ENCODE measurements around the gene CCDC13. TPM values are rescaled to one million over a fixed set of nuclear protein-coding genes. Genes with fewer than 3 reads are reported as not detected.

CCDC13 gene
- total RNA-seq, 1 donor, result 0.43 TPM

DNA sequence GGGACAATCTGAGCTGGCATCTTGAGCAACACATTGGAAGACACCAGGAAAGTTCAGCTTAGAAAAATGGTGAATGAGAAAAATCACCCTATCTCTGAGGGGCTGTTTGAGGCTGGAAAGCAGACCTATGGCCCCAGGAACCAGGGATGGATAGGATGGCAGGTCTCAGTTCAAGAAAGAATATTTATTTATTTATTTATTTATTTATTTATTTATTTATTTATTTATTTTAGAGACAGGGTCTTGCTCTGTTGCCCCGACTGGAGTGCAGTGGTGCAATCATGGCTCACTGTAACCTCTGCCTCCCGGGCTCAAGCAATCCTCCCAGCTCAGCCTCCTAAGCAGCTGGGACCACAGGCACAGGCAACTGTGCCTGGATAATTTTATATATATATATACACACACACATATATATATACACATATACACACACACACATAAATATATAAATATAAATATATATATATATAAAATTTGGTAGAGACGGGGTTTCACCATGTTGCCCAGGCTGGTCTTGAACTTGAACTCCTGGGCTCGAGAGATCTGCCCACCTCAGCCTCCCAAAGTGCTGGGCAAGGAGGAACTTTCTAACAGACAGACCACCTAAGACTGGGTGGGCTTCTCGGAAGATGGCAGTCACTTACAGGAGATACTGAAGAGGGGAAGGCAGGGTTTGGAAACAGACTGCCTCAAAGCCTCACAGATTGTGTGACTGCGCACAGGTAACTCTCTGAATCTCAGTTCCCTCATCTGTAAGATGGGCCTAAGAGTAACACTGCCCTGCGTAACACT lies 29.7 kb downstream of the CCDC13 start:
- no peak for DNase-seq (ENCODE audit: low read depth)

DNA sequence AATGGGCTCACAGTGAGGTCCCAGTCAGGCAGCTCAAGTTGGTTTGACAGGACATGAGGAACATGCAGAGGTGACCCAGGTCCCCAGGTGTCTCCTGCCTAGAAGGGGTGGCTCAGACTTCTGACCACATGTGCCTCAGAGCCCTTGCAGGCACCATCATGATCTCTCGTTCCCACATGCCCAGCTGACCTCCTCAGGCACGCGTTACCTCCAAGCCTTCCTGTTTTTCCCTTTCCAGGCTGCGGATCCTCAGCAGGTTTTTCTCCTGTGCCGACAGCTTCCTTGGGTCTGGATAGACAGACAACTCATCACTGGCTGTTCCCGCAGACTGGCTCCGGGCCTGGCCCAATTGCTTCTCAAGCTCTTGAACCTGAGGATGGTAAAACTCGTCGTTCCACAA lies 30.4 kb downstream of the CCDC13 start:
- TF ChIP-seq, protein P1, sequence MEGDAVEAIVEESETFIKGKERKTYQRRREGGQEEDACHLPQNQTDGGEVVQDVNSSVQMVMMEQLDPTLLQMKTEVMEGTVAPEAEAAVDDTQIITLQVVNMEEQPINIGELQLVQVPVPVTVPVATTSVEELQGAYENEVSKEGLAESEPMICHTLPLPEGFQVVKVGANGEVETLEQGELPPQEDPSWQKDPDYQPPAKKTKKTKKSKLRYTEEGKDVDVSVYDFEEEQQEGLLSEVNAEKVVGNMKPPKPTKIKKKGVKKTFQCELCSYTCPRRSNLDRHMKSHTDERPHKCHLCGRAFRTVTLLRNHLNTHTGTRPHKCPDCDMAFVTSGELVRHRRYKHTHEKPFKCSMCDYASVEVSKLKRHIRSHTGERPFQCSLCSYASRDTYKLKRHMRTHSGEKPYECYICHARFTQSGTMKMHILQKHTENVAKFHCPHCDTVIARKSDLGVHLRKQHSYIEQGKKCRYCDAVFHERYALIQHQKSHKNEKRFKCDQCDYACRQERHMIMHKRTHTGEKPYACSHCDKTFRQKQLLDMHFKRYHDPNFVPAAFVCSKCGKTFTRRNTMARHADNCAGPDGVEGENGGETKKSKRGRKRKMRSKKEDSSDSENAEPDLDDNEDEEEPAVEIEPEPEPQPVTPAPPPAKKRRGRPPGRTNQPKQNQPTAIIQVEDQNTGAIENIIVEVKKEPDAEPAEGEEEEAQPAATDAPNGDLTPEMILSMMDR (IDR thresholded peaks at IDR 0.05; ENCODE audit: insufficient read depth, low read depth, low read length), result no peak
- no peak overlapping the region for H3K4me3 ChIP-seq (ENCODE audit: low read depth, low read length)
- DNase-seq (ENCODE audit: low read depth), result no peak

More for the DNA sequence above, 29.7 kb downstream of the CCDC13 start:
- no peak overlapping the region for H3K4me3 ChIP-seq (ENCODE audit: low read depth, low read length)
- TF ChIP-seq, protein P1 (IDR thresholded peaks at IDR 0.05; ENCODE audit: insufficient read depth, low read depth, low read length), result no peak

DNA sequence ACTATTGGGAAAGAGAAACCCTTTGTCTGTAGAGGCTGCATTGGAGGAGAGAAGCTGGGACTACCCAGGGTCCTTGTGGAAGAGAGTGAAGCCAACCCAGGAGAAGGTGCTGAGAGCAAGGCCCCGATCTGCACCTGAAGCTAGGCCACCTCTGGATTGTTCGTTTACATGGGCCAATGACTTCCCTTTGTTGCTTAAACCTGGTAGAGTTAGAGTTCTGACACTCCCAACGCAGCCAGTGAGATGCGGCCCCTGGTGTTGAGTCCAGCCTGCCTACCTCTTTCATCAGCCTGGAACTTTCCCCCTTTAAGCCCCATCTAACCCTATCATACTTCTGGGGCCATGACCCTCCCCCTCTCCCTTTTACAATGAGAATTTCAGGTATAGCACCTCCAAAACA lies 30.8 kb downstream of the CCDC13 start:
- TF ChIP-seq, protein P1 (IDR thresholded peaks at IDR 0.05; ENCODE audit: insufficient read depth, low read depth, low read length), result no peak
- DNase-seq (ENCODE audit: low read depth), result no peak
- H3K4me3 ChIP-seq (ENCODE audit: low read depth, low read length), result no peak overlapping the region

DNA sequence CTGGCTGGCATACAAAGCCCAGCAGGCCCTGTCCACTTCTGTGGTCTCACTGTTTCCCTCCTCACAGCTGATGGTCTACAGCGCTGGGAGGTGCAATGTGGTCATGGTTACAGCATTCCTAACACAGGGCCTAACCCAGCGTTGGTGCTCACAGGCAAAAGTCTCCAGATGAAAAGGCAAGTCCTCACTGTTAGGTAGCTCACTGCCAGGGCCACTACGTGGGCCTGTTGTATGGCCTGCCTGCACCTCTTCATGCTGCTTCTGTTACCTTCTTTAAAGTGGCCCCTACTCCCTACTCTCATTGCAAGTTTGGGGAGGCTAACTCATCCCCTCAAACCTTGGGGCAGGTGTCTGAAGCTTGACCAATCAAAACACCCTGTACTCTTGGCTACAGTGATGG lies 31.3 kb downstream of the CCDC13 start:
- H3K4me3 ChIP-seq (ENCODE audit: low read depth, low read length), result no peak overlapping the region
- no peak for DNase-seq (ENCODE audit: low read depth)
- TF ChIP-seq, protein P1 (IDR thresholded peaks at IDR 0.05; ENCODE audit: insufficient read depth, low read depth, low read length), result no peak

DNA sequence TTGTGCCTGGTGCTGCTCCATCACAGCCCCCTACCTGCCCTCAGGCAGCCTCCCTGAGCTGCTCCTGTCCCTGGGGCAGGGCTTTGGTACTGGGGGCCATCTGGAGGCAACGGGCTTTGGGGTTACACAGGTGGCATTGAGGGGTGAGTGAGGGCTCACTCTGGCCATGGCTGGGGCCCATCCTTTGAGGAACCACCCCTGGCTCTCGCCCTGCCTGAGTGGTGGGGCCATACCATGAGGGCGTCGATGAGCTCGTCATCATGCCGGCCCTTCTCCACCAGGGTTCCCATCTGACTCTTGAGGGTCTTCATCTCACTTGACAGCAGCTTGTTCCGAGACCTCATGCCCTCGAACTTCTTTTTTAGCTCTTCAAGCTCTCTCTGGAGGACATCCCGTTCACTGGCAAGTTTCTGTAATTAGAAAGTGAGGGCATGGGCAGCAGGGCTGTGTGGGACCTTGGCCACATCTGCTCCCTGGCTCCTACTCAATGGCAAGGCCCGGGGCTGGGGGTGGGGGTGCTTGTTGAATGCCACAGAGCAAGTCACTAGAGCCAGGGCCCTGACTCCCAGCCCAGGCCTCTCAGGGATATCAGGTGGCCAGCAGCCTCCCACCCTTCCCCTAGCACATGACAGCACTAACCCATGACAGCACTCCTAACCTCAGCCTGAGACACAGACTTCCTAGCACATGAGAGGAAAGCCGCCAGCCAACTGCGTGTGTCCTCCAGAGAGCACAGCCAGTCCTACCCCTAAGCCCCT lies 33.5 kb downstream of the CCDC13 start:
- H3K4me3 ChIP-seq (ENCODE audit: low read depth, low read length), result no peak overlapping the region
- DNase-seq (ENCODE audit: low read depth), result no peak
- TF ChIP-seq, protein P1 (IDR thresholded peaks at IDR 0.05; ENCODE audit: insufficient read depth, low read depth, low read length), result no peak

DNA sequence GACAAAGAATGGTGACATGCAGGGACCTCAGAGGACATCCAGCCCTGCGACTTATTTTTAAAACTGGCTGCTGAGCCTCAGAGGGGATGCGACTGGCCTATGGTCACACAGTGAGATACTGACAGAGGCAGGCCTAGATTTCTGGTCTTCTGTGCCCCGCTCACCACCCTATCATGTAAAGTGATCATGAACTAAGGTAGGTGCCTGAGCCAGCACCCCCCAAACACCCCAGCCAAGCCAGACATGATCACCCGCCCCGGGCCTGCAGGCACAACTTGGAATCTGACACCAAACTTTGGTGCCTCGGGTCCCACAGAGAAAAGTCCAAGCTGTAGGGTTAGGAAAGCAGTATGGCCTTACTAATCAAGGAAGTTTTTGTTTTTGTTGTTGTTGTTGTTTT lies 36.5 kb downstream of the CCDC13 start:
- no peak overlapping the region for H3K4me3 ChIP-seq (ENCODE audit: low read depth, low read length)
- TF ChIP-seq, protein P1 (IDR thresholded peaks at IDR 0.05; ENCODE audit: insufficient read depth, low read depth, low read length), result no peak
- no peak for DNase-seq (ENCODE audit: low read depth)
